Cortex of kidney (tissue), 1 donor: Measurements from ENCODE around the gene GPR78.

Experiments used
- DNase-seq: peaks from one replicate; lab custom pipeline; 2025; lab: John Stamatoyannopoulos, UW

The GPR78 gene

DNA sequence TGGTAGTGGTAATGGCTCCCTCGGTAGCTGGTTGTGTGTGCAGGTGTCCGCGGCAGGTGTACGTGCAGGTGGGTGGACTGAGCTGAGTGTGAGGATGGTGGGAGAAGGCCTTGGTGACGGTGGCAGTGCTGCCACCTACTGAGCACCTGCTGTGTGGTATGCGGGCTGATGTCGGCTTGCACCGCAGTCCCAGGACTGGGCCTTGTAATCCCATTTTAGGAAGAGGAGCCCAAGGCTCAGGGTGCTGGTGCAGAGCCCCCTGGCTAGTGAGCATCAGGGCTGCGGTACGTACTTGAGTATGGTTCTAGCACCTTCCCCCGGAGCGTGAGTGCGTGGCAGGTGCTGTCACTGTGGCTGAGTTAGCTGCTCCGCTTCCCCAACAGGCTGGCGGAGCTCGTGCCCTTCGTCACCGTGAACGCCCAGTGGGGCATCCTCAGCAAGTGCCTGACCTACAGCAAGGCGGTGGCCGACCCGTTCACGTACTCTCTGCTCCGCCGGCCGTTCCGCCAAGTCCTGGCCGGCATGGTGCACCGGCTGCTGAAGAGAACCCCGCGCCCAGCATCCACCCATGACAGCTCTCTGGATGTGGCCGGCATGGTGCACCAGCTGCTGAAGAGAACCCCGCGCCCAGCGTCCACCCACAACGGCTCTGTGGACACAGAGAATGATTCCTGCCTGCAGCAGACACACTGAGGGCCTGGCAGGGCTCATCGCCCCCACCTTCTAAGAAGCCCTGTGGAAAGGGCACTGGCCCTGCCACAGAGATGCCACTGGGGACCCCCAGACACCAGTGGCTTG lies 6.7 kb downstream of the GPR78 start:
- no peak for DNase-seq

GRCh38 chr4:8587469-8588195 lies 7.4 kb downstream of the GPR78 start:
- no peak for DNase-seq

GRCh38 chr4:8588196-8588470 lies 7.9 kb downstream of the GPR78 start:
- DNase-seq = no peak

GRCh38 chr4:8589336-8589735 lies 9.1 kb downstream of the GPR78 start:
- DNase-seq = no peak

- no peak for DNase-seq
Measured at GRCh38 chr4:8589823-8590545, 9.8 kb downstream of the GPR78 start.

GRCh38 chr4:8590546-8590880 lies 10.3 kb downstream of the GPR78 start:
- DNase-seq = no peak

- DNase-seq = no peak
Measured at GRCh38 chr4:8591114-8591513, 10.9 kb downstream of the GPR78 start.

GRCh38 chr4:8591626-8592365 lies 11.6 kb downstream of the GPR78 start:
- no peak for DNase-seq

DNA sequence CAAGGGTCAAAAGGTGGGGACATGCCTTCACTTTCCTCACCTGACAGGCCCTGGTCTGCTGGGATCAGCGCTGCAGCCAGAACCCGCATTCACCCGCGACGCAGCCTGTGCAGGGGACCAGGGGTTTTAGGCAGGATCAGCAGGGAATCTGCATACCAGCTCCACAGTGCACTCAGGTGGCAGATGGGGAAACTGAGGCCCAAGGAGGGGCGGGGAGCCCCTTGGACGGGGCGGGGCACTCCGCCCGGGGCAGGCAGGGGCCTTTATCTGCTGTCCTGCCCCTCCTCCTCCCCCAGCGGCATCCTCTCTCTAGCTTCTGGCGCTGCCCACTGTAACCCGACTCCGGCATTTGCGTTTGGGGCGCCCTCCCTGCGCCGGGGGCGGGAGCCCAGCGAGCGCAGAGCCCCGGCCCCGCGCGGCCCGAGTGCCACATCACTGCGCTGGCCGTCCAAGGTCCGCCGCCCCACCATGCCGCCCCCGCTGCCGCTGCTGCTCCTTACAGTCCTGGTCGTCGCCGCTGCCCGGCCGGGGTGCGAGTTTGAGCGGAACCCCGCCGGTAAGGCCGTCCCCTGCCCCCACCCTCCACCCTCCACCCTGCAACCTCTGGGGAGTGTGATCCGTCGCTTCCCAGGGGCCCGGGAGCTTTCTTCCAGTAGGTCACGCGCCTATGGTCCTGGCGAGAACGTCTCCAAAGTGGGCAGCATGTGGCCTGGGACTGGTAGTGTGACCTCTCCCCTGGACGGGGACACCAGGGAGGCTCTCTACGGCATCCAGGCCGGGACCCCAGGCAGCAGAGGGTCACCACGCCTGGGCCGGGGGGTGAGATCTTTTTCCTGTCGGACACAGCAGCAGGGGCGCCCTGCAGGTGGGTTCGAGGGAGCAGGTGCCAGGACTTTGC lies 12.4 kb downstream of the GPR78 start, which contains the start of gene CPZ:
TSS of gene CPZ (plus strand) at position 400 of the 898 bp plus-strand sequence. CDS start at position 469, 69 bp downstream.
- no peak for DNase-seq

- DNase-seq = no peak
Measured at GRCh38 chr4:8593264-8594096, 13.3 kb downstream of the GPR78 start.

GRCh38 chr4:8594097-8595038 lies 14.2 kb downstream of the GPR78 start:
- DNase-seq = no peak

DNA sequence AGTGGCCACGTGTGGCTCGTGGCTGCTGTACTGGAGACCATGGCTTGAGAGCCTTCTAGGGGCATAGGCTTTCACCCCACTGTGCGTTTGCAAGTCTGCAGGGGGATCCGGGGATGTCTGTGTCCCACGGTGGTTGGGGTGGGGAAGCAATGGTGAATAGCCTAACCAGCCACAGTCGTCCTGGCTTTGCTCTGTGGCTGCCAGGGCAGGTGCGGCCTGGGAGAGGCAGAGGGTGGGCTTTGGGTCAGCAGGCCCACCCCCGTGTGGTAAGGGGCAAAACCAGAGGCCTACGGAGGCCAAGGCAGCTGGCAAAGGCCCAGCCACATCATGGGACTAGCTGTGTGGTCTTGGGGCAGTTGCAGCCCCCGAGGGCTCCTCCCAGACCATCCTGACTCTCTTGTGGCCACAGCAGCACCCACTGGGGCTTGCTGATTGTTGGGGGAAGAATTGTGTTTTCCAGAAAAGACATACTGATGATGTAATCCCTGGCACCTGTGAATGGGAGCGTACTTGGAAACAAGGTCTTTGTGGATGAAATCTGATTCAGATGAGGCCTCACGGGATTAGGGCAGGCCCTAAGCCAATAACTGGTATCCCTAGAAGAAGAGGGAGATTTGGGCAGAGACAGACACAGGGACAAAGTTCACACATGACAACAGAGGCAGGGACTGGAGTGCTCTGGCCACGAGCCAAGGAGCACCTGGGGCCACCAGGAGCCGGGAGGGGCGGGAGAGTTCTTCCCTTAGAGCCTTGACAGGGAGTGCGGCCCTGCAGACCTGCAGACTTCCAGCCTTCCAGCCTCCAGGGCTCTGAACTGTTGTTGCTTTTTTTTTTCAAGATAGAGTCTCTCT lies 15.3 kb downstream of the GPR78 start:
- DNase-seq = no peak

DNA sequence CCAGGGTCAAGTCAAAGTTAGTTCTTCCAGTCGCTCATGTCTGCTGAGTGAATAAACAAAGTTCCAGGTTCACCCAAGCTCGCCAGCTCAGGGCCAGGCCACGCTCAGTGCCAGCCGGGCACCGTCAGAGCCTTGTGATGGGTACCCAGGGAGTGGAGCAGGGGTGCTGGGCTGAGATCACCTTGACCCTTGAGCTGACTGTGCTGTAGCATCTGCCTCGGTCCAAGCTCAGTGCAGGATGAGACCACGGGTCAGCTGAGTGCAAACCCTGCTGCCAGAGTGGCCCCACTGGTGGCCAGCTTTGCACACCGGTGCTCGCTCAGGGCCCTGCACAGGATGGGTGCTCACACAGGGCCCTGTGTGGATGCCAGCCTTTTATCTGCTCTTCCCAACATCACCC lies 16.7 kb downstream of the GPR78 start:
- no peak for DNase-seq

- no peak for DNase-seq
Measured at GRCh38 chr4:8597319-8597718, 17.1 kb downstream of the GPR78 start.

GRCh38 chr4:8597791-8598190 lies 17.6 kb downstream of the GPR78 start:
- DNase-seq = no peak

DNA sequence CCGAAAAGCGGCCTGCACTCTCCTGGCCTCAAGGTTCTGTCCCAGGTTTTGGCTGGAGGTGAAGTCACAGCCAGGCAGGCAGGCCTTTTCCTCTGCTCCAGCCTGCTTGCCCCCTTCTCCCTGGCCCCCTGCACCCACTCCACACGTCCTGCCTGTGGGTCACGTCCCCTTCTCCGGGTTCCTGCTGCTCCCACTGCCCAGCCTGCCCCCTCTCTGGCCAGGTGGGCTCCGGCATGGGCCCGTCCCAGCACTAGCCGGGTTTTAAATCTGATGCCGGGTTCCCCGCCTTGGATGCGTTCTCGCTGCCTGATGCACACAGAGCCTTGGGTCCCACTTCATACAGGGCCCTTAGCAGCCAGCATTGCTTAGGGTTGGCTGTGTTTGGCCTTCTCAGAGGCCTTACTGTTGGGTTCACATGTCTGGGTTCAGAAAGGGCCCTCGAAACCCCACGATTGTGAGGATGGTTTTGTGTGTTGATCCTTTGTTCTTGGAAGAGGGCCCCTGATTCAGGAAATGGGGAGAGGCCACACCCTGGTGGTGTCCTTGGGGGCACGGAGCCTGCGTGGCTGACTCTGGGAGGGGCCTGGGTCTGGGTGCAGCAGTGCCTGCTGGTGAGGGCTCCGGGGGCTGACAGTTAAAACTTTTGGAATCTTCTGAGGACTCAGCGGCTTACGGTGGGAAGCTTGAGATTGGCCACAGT lies 18.3 kb downstream of the GPR78 start:
- DNase-seq = no peak

DNA sequence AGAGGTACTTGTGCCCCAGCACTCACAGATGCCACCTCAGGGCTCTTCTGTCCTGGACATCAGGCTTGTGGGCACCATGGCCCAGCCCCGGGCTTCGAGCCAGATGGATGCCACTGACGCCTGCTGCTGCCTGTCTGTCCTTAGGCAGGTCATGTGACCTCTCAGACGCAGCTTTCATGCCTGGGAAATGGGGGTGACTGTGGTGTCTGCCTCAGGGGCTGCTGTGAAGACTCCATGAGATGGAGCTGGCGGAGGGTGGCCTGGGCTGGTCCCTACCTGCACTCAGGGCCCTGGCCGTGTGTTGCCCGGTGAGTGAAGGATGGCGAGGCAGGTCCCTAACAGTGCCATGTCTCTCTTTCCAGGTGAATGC lies 18.9 kb downstream of the GPR78 start:
- no peak for DNase-seq

- DNase-seq = no peak
Measured at GRCh38 chr4:8599657-8600056, 19.5 kb downstream of the GPR78 start.
